Smooth muscle cell of the brain vasculature (primary cell): Measurements from ENCODE around the gene VAV2.

Experiments used
- DNase-seq: peaks from one replicate; pipeline ENCODE4 v3.0.0-alpha.2; 2012; ENCODE audit warnings: low read depth, low spot score

Gene VAV2

DNA sequence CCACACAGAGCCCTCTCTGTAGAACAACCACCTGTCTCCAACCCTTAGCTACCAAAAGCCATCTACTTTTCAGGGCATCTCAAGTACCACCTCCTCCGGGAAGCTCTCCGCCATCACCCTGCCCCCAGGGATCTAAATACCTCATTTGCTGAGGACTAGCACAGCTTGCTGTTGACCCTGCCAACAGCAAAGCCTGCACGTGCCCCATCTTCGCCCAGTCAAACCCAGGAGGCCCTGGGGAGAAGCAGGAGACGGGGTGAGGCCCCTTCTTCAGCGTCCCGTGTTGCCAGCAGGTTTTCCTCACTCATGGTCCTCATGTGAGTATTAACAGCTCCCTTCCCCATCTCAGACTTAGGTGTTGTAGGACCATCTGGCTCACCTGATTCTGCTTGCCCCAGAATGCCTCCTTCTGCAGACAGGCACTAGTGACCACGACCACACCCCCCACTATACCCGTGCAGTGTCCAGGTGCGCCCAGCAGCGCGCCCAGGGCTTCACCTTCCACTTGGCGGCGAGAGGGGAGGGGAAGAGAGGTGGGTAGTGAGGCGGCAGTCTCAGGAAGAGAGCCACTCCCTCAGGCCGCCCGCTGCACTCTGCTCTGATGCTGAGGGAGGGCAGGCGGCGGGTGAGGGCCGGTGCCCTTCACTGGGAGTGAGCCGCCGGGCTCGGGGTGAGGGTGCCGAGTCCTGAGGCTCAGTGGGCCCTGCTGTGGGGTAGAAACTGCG, 11.1 kb downstream of the VAV2 start:
- DNase-seq, result no peak

- DNase-seq, result no peak
These were observed 11.9 kb downstream of the VAV2 start for GRCh38 chr9:133979921-133980863.

GRCh38 chr9:133979273-133979920, 12.7 kb downstream of the VAV2 start:
- no peak for DNase-seq

- no peak for DNase-seq
These were observed 13.2 kb downstream of the VAV2 start for GRCh38 chr9:133978899-133979272.

DNA sequence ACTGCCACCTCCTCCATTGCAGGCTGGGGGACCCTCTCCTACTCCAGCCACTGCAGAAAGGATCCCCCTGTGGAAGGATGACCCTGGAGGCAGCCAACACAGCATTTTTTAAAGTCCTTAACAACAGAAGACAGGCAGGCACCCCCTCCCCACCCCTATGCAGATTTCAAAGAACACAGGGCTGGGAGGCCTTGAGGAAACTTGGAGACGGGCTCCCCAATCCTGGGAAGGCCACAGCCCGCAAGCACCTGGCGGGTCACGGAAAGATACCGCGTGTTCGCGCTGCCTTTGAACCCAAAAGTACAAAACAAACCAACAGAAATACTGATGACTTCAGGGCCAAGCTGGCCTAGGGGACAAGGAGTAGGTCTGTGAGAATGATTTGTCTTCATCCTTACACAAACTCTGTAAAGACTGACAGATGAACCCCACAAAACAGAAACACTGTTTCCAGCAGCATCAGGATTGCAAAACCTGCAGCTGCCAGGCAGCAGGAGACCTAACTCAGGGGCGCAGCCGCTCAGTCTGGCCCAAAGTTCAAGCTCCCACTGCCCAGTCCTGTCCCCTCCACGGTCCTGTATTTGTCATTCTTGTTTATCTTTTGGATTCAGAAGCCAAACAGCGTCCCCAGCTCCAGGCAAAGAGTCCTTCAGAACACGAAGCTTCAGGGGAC, 13.8 kb downstream of the VAV2 start:
- DNase-seq, result no peak

DNA sequence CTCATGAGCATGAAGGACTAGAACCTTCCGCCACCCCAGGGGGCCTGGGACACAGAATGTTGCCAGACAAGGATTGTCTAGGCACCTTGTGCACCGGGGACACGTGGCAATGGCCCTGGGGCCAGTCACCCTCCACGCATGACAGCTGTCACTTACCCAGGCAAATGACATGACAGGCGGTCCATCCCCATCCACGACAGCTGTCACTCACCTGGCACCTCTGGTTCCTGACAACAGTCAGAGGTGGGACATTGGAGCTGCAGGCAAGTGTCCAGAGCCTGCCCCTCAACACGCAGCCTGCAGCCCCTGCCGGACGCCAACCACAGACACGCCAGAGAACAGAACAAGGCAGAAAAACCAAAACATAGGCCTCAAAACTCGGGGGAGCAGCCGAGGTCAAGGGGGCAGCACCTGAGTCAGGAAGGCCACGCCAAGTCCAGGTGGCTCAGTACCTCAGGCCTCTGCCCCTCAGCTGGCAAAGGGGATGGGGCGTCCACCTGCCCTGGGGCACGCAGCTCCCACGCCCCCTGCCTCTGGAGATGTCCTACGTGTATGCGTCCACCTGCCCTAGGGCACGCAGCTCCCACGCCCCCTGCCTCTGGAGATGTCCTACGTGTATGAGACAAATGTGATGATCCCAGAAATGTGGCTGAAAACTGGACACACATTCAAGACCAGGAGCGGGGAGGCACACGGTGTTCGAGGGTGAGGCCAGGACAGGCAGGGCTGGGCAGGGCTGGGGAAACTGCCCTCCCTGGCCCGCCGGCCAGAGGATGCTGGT, 14.5 kb downstream of the VAV2 start:
- no peak for DNase-seq

DNA sequence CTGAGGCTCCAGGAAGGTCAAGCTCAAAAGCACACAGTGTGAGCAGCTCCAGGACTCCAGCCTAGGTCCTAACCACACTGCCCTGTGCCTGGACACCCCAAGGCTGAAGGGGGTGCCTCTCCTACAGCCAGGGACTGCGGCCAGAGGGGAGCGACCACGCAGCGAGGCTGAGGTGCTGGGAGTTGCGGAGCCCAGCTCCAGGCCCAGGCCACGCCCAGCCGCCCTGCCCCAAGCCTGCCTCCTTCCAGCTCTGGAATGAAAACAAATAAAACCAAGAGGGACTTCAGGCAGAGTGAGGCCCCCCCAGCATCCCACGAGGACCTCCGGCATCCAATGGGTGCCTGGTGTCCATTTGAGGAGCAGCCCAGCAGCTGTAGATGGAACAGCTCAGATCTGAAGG, 15.2 kb downstream of the VAV2 start:
- DNase-seq, result no peak

GRCh38 chr9:133976191-133976861, 15.8 kb downstream of the VAV2 start:
- no peak for DNase-seq

DNA sequence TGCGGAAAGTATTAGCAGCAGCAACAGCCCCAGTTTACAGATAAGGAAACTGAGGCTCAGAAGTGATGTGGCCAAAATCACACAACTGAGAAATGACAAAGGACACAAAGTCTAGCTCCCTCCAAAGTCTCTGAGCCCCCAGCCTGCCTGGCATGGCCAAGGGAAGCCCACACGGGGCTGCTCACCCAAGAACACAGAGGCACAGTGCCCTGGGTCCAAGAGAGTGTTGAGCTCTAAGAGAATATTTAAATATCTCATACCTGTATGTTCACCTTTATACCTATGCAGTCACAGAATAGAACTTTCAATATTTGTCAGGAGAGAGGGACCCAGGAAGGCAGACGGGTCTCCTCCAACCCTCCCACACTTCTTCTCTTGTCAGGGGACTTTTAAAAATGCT, 16.6 kb downstream of the VAV2 start:
- DNase-seq, result no peak

- DNase-seq, result no peak
These were observed 17.3 kb downstream of the VAV2 start for GRCh38 chr9:133974631-133975341.

DNA sequence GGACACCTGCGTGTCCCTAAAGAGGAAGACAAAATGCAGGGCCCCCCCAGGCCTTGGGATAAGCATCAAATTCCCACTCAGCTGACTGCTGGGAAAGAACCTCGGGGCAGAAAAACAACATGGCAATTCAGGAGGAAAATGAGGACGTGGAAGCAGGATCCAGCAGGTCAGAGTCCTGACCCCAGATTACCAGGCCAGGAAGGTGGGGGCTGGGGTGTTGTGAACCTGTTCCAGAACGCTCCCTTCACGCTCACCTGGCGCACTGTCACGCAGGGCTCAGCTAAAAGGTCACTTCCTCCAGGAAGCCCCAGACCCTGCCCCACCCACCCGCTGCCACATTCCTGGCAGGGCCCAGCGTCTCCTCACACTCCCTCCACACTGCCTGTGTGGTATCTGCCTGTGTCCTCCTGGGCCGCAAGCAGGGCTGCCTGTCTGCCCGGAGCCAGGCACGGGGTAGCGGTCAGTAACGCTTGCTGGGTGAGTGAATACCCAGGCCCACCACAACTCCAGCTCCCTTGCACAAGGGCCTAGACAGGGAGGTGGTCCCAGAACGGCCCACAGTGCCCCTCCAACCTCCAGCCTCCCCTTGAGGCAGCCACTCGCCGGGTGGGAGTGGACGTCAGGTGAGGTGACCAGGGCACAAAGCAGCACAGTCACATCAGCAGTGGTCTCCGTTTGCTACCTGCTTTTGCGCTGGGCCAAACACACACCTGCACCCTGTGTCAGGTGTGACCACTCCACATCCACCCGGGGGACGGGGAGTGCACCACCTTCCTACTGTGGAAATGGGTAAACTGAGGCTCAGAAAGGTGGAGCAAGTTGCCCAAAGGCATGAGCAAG, 18.1 kb downstream of the VAV2 start:
- DNase-seq, result no peak

- no peak for DNase-seq
These were observed 18.9 kb downstream of the VAV2 start for GRCh38 chr9:133973111-133973790.

DNA sequence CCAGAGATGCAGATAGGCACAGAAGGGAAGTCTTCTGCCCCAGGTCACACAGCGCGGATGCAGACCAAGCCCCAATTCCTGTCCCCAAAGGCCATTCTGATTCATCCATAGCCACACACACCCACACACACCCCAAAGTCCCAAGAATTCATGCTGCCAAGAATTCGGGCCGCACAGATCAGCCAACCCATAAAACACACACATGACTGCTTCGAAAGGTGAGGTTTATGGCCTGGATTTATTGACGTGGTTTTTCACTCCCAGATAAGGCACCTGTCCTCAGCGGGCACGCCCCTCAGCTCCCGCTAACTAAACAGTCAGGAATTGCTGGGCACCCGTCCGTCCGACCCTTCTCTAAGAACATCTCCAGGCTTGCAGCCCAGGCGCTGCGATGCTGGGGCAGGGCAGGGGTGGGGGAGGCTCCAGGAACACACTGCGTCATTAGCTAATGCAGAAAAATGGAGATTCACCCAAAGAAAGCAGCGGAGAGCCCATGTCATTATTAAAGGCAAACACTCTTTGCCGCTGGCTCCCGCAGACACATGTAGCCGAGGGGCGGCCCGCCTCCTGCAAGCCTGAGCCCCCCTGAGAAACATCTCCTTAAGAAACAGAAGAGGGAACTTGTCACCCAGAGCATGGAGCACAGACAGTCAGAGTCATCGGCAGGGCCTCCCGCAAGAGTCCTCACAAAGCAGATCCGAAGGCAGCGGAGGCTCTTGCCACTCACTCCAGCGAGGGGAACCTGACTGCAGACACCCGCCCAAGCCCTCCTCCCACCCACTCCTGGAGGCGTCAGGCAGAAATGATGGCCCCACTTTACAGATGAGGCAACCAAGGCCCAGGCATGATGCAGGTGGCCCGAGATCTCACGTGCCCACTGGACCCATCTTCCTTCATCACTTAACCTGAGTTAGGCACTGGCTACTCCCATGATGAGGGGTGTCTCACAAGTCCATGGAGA, 19.9 kb downstream of the VAV2 start:
- DNase-seq, result no peak

GRCh38 chr9:133971121-133971951, 20.8 kb downstream of the VAV2 start:
- no peak for DNase-seq

GRCh38 chr9:133970581-133971058, 21.5 kb downstream of the VAV2 start:
- DNase-seq, result no peak
